GM19324 (cell line): ENCODE results near the gene USHBP1.

Experiments used
- ATAC-seq: cut with Tn5 transposase; IDR thresholded peaks from one replicate; pipeline ENCODE4 v1.9.1; 2021; ENCODE audit warnings: mild to moderate bottlenecking, moderate library complexity; ENCODE audit not compliant: unreplicated experiment, low FRiP score

The USHBP1 gene

GRCh38 chr19:17215127-17215971 is 49.2 kb downstream of the USHBP1 start, which contains the start of gene USE1:
TSS of gene USE1 (plus strand) at chr19:17215357. CDS start at chr19:17215406, 49 bp downstream.
- ATAC-seq: peak; percentile 81

DNA sequence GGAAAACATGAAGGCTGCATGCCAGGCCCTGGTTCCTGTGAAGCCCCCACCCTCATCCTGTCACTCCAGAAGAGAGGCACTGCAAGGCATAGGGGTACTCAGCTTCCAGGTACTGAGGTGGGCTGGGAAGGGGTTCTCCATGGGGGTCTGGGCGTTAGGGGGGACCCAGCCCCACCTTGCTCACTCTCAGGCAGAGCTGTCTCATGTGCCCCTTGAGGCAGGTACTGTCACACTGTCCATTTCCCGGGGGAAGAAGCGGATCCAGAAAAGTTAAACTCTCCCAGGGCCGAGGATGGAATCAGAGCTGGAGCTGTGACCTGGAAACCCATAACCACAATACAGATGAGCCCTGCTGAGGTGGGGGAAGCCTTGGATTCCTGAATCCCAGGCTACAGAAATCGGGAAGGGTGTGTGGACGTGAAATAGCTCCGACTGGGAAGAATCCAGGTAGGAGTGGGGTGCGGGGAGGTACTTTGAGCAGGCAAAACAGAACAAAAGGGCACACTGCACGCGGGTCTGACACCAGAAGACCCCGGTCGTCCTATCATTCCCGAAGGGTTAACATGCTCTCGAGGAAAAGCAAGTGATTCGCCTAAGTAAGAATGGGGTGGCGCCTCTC is 49.9 kb downstream of the USHBP1 start:
- ATAC-seq: no peak

- ATAC-seq: no peak
Measured at GRCh38 chr19:17213334-17213733, 51.2 kb downstream of the USHBP1 start.

- ATAC-seq: no peak
Measured at GRCh38 chr19:17211547-17212446, 52.7 kb downstream of the USHBP1 start.

- ATAC-seq: no peak
Measured at GRCh38 chr19:17210296-17210695, 54.2 kb downstream of the USHBP1 start.

GRCh38 chr19:17209126-17210036 is 55.2 kb downstream of the USHBP1 start:
- ATAC-seq: no peak

GRCh38 chr19:17206736-17207581 is 57.6 kb downstream of the USHBP1 start:
- no peak for ATAC-seq

DNA sequence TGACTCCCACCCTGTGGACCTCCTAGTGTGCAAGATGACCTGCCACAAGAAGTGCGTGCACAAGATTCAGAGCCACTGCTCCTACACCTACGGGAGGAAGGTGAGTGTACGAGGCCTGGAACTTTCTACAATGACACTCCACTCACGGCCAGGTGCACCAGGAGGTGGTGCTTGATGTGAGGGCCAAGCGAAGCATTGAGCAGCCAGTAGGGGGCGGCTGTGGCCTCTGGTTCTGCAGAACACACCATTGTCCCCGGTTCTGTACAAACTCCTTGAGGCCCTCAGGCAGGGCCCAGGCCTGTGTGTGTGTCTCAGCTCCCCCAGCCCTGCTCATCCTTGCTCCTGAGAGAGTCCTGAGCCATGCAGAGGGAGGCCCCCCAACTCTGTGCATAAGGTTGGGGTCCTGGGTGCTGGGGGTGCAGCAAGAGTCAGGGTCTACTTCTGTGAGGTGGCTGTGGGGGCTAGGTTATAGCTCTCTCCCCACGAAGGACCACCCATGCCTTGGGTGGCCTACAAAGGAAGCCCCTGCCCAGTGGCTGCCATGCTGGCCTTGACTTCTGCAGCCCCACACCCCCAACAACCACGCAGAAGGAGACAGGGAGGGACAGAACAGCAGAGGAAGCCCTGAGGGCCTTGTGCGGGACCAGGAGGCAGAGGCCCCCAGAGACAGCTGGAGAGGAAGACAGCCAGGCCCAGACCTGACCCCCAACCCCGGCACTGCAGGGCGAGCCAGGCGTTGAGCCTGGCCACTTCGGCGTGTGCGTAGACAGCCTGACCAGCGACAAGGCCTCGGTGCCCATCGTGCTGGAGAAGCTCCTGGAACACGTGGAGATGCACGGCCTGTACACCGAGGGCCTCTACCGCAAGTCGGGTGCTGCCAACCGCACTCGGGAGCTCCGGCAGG is 59.1 kb downstream of the USHBP1 start:
- ATAC-seq: no peak

DNA sequence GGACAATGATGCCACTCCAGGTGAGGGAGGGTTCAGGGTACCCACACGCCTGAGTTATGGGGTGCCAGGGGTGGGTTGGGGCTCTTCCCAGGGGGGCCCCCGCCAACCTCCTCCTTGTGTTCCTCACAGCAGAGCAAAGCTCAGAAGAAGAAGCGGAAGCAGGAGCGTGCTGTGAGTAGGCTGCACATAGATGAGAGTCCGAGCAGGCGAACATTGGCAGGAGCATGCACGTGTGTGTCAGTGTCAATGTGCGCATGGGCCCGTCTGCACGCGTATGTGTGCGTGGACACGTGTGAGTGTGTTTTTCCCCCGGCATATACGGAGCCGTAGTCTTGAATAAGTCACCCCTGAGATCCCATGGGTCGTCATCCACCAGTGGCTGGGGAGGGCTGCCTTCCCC is 61.8 kb downstream of the USHBP1 start:
- ATAC-seq: no peak

DNA sequence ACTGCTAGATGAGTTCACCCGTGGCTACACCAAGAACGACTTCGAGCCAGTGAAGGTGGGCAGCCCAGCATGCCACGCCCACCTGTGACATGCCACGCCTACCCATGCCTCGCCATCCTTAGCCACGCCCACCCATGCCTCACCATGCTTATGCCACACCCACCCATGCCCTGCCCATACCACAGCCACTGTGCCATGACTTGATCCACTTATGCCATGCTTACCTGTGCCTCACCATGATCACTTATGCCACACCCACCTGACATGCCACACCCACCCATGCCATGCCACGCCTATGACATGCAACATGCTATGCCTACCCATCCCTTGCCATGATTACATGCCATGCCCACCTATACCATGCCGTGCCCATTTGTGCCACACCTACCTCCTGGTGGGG is 62.3 kb downstream of the USHBP1 start:
- ATAC-seq: no peak

GRCh38 chr19:17200408-17201079 is 64.0 kb downstream of the USHBP1 start:
- no peak for ATAC-seq
